CD14-positive monocyte (primary cell): ENCODE measurements around the gene SENP8. TPM values are rescaled to one million over a fixed set of nuclear protein-coding genes. Genes with fewer than 3 reads are reported as not detected.
A peak's percentile ranks its signal among the peaks of the same experiment; 100 is the strongest.

Experiments used
- DNase-seq, 3 donors: peaks; one replicate each; pipeline ENCODE4 v3.0.0-alpha.2; 2011 to 2022
- H2AFZ ChIP-seq: 2 replicates; pipeline ENCODE4 v1.6.0; 2012; ENCODE audit warnings: mild to moderate bottlenecking, low read depth, low read length, inconsistent platforms; ENCODE audit not compliant: insufficient read depth, poor library complexity, severe bottlenecking
- H3K27ac ChIP-seq, 2 donors: 1 replicate in 1 of 2; 2 replicates in 1 of 2; pipeline ENCODE4 v1.5.1; 2012 to 2013; ENCODE audit warnings: low read length in 2 of 2, control low read depth in 1 of 2, inconsistent platforms in 1 of 2, low read depth in 1 of 2, mild to moderate bottlenecking in 1 of 2
- H3K27me3 ChIP-seq, 2 donors: one replicate each; pipeline versions ENCODE4 v1.6.0 to v1.6.1; 2011 to 2013; ENCODE audit warnings: low read length in 2 of 2; ENCODE audit not compliant: control insufficient read depth in 2 of 2, insufficient read depth in 2 of 2
- H3K36me3 ChIP-seq, 2 donors: replicated peaks in 1 of 2; 1 replicate in 1 of 2; 2 replicates in 1 of 2; pipeline versions ENCODE4 v1.5.1 to v1.6.1; 2012 to 2013; ENCODE audit warnings: low read length in 2 of 2, control low read depth in 1 of 2, inconsistent platforms in 1 of 2, mild to moderate bottlenecking in 1 of 2; ENCODE audit not compliant: insufficient read depth in 2 of 2, control insufficient read depth in 1 of 2
- H3K4me1 ChIP-seq, 2 donors: 1 replicate in 1 of 2; 2 replicates in 1 of 2; pipeline versions ENCODE4 v1.5.1 to v1.6.1; 2012 to 2013; ENCODE audit warnings: low read length in 2 of 2, control low read depth in 1 of 2, inconsistent platforms in 1 of 2, mild to moderate bottlenecking in 1 of 2, moderate library complexity in 1 of 2; ENCODE audit not compliant: insufficient read depth in 2 of 2, control insufficient read depth in 1 of 2
- H3K4me2 ChIP-seq: replicated peaks from 2 replicates; pipeline ENCODE3; 2012; ENCODE audit warnings: low read length, moderate library complexity, mild to moderate bottlenecking; ENCODE audit not compliant: poor library complexity, severe bottlenecking; ENCODE audit errors: extremely low read depth
- H3K4me3 ChIP-seq, 3 experiments: fragments of 200-600 bp in 1 of 3; sonication (generic) in 1 of 3; replicated peaks in 1 of 3; 1 replicate in 2 of 3; 2 replicates in 1 of 3; pipeline ENCODE4 v1.5.1; 2011 to 2013; ENCODE audit warnings: low read length in 3 of 3, mild to moderate bottlenecking in 3 of 3, control low read depth in 2 of 3, low read depth in 2 of 3, inconsistent platforms in 1 of 3, moderate library complexity in 1 of 3
- H3K79me2 ChIP-seq: 2 replicates; pipeline ENCODE4 v1.6.0; 2012; ENCODE audit warnings: mild to moderate bottlenecking, control low read depth, inconsistent platforms, low read length, moderate library complexity; ENCODE audit not compliant: insufficient read depth
- H3K9ac ChIP-seq: 2 replicates; pipeline ENCODE4 v1.6.0; 2017; ENCODE audit warnings: low read length, mild to moderate bottlenecking; ENCODE audit not compliant: insufficient read depth, poor library complexity, severe bottlenecking
- H3K9me3 ChIP-seq, 2 donors: replicated peaks in 1 of 2; 1 replicate in 1 of 2; 2 replicates in 1 of 2; pipeline versions ENCODE4 v1.5.1 to v1.6.1; 2012 to 2013; ENCODE audit warnings: low read length in 2 of 2, control low read depth in 1 of 2; ENCODE audit not compliant: control insufficient read depth in 1 of 2, insufficient read depth in 1 of 2
- H4K20me1 ChIP-seq: 2 replicates; pipeline ENCODE4 v1.6.0; 2012; ENCODE audit warnings: mild to moderate bottlenecking, low read length, control low read depth, moderate library complexity; ENCODE audit not compliant: insufficient read depth
- H3K27ac Mint-ChIP-seq, 7 donors: one replicate each; pipeline ENCODE4 v1.8.0; 2020; ENCODE audit warnings: mild to moderate bottlenecking in 7 of 7, mixed read lengths in 7 of 7, moderate library complexity in 6 of 7, inconsistent platforms in 2 of 7
- H3K27me3 Mint-ChIP-seq, 3 donors: one replicate each; pipeline ENCODE4 v1.8.0; 2021 to 2022; ENCODE audit warnings: low read depth in 3 of 3, mild to moderate bottlenecking in 3 of 3, mixed read lengths in 3 of 3, moderate library complexity in 3 of 3, inconsistent platforms in 1 of 3
- H3K36me3 Mint-ChIP-seq, 2 donors: one replicate each; pipeline ENCODE4 v1.8.0; 2020; ENCODE audit warnings: mixed read lengths in 2 of 2, inconsistent platforms in 1 of 2, mild to moderate bottlenecking in 1 of 2
- H3K4me1 Mint-ChIP-seq: one replicate; pipeline ENCODE4 v1.8.0; 2020; ENCODE audit warnings: mild to moderate bottlenecking, mixed read lengths
- H3K4me3 Mint-ChIP-seq, 2 donors: one replicate each; pipeline ENCODE4 v1.8.0; 2020; ENCODE audit warnings: mild to moderate bottlenecking in 2 of 2, mixed read lengths in 2 of 2, moderate library complexity in 1 of 2
- H3K9me3 Mint-ChIP-seq, 7 donors: one replicate each; pipeline ENCODE4 v1.8.0; 2020 to 2022; ENCODE audit warnings: mixed read lengths in 7 of 7, mild to moderate bottlenecking in 6 of 7, moderate library complexity in 6 of 7, inconsistent platforms in 2 of 7
- CTCF ChIP-seq: fragments of 200-600 bp; IDR thresholded peaks from one replicate; pipeline ENCODE4 v1.8.0; 2022; ENCODE audit warnings: antibody characterized with exemption, mild to moderate bottlenecking
- WGBS: methylation state at CpG from one replicate; pipeline ENCODE4 v1.1.5; 2013; ENCODE audit warnings: missing lambda C conversion rate; ENCODE audit not compliant: insufficient coverage; 5-methylcytosine and 5-hydroxymethylcytosine counted together
- intact Hi-C, 2 donors: fragments of 100-400 bp; cut with micrococcal nuclease; formaldehyde crosslinking; loops; one replicate each; pipeline versions ENCODE4 v1.15.0 to v1.15.1; 2023
- polyA plus RNA-seq, 3 donors: library from polyadenylated mRNA; depleted of rRNA in 1 of 3; unstranded in 2 of 3; stranded (reverse) in 1 of 3; fragments of 300-500 nt in 2 of 3; fragments of >200 nt in 1 of 3; fragmentation: Illumina TruSeq in 2 of 3; gene quantifications; 1 replicate in 2 of 3; 2 replicates in 1 of 3; pipeline ENCODE4 v1.2.3, GENCODE V29; 2012 to 2021

Gene SENP8
- polyA plus RNA-seq, 3 donors = 0.52 to 1.4 (median 0.79) TPM

GRCh38 chr15:72092691-72093090, 25.5 kb upstream of the SENP8 start:
- H3K4me1 ChIP-seq = no peaks in the 10 kb centered on the region
- no peak overlapping the region for H2AFZ ChIP-seq
- no peak overlapping the region for H3K27ac ChIP-seq
- H3K4me3 ChIP-seq = no peak overlapping the region
- Mint-ChIP-seq H3K9me3 (peaks cover 0 to 2% (median 0%) of the 10 kb centered on the region in 7 donors), H3K4me1 (peaks cover 2% of the 10 kb centered on the region), H3K27me3 (no peaks in the 10 kb centered on the region), H3K4me3 (no peak overlapping the region), H3K36me3 (peaks cover 6 to 10% of the 10 kb centered on the region in 2 donors), H3K27ac (peak overlapping the region in 1 of 7 donors; percentile 28)
- H3K4me2 ChIP-seq = no peak overlapping the region
- no peak for DNase-seq
- TF ChIP-seq CTCF = no peak
- no peaks in the 10 kb centered on the region for H3K27me3 ChIP-seq
- H3K79me2 ChIP-seq = no peaks in the 10 kb centered on the region
- no peaks in the 10 kb centered on the region for H4K20me1 ChIP-seq
- no peak overlapping the region for H3K9ac ChIP-seq
- H3K36me3 ChIP-seq = no peaks in the 10 kb centered on the region
- intact Hi-C loops = no loop called here
- no peaks in the 10 kb centered on the region for H3K9me3 ChIP-seq

- Mint-ChIP-seq H3K27ac (no peak overlapping the region), H3K4me3 (no peak overlapping the region), H3K36me3 (peaks cover 2 to 4% of the 10 kb centered on the region in 2 donors), H3K9me3 (peaks cover 0 to 4% (median 0%) of the 10 kb centered on the region in 7 donors), H3K27me3 (no peaks in the 10 kb centered on the region), H3K4me1 (peaks cover 2% of the 10 kb centered on the region)
- no peak overlapping the region for H2AFZ ChIP-seq
- H3K9ac ChIP-seq = no peak overlapping the region
- H3K79me2 ChIP-seq = no peaks in the 10 kb centered on the region
- no CpG with 5 or more reads among the region's 1 CpG for WGBS
- no peak overlapping the region for H3K27ac ChIP-seq
- no peaks in the 10 kb centered on the region for H3K36me3 ChIP-seq
- no peaks in the 10 kb centered on the region for H4K20me1 ChIP-seq
- no peaks in the 10 kb centered on the region for H3K27me3 ChIP-seq
- no peak for TF ChIP-seq CTCF
- DNase-seq = no peak
- no peak overlapping the region for H3K4me3 ChIP-seq
- H3K4me2 ChIP-seq = no peak overlapping the region
- no peaks in the 10 kb centered on the region for H3K4me1 ChIP-seq
- no peaks in the 10 kb centered on the region for H3K9me3 ChIP-seq
- intact Hi-C loops = no loop called here
Measured at GRCh38 chr15:72096796-72097195, 21.4 kb upstream of the SENP8 start.
